Measurements from ENCODE around the gene TIAM2.
"Not testable (repeated sequence)": the region's sequence is repeated elsewhere in the genome, so short reads cannot be mapped to it uniquely, and the experiment has no call there.

The TIAM2 gene

GRCh38 chr6:155264693-155265320 is 269.7 kb downstream of the TIAM2 start:
- no peak for TF ChIP-seq CTCF (IDR thresholded peaks at IDR 0.05; ENCODE audit: insufficient read depth, low read length, missing control alignments)
- DNase-seq (ENCODE audit: low read depth, low spot score): no peak
- POLR2A ChIA-PET: no interaction called here
- H3K4me3 ChIP-seq (ENCODE audit: low read depth, low read length): no peak overlapping the region
- CTCF ChIA-PET: no interaction called here

- ChIA-PET POLR2A (no interaction called here), CTCF (interaction anchor here (5.0 kb wide), 1 partner anchor 88 kb away, joined by 34 read pairs; no protein-coding TSS in a partner anchor)
- TF ChIP-seq CTCF (IDR thresholded peaks at IDR 0.05; ENCODE audit: insufficient read depth, low read length, missing control alignments): no peak
- no peak for DNase-seq (ENCODE audit: low read depth, low spot score)
- H3K4me3 ChIP-seq (ENCODE audit: low read depth, low read length): no peak overlapping the region
These were observed 270.9 kb downstream of the TIAM2 start for GRCh38 chr6:155265843-155266535.

- ChIA-PET POLR2A (no interaction called here), CTCF (interaction anchor here (0.7 to 5.0 kb wide), 12 partner anchors 9 to 399 kb away, joined by 3 to 34 read pairs (median 8); no protein-coding TSS in a partner anchor)
- no peak overlapping the region for H3K4me3 ChIP-seq (ENCODE audit: low read depth, low read length)
- TF ChIP-seq CTCF (IDR thresholded peaks at IDR 0.05; ENCODE audit: insufficient read depth, low read length, missing control alignments): no peak
- no peak for DNase-seq (ENCODE audit: low read depth, low spot score)
These were observed 272.3 kb downstream of the TIAM2 start for GRCh38 chr6:155267411-155267810.

DNA sequence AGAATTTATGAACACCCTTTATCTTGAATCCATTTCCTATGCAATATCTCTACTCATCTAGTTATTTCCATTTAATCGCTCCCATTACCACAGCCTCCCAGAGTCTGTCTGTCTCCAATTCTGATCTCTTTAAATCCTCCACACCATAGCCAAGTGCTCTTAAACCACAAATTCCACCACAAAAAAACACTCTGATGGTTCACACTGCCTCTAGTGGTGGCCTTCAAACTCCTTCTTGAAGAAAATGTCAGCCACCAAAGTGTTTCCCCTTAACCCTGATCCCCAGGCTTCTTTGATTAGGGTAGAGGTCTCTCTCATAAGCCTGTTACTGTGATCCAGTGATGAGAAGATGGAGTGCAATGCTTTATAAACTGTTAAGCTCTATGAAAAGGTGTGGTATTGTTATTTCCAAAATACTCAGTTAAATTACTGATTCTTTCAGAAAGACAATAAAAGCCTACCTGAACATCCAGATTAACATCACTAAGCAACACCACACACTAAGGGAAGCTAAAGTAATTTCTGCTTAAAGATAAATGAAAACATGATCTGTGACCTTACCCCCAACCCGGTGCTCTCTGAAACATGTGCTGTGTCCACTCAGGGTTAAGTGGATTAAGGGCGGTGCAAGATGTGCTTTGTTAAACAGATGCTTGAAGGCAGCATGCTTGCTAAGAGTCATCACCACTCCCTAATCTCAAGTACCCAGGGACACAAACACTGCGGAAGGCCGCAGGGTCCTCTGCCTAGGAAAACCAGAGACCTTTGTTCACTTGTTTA is 273.2 kb downstream of the TIAM2 start:
- POLR2A ChIA-PET: not testable (repeated sequence)
- CTCF ChIA-PET: interaction anchor here (0.6 to 5.0 kb wide), 17 partner anchors 9 to 339 kb away, joined by 3 to 34 read pairs (median 5); no protein-coding TSS in a partner anchor

GRCh38 chr6:155269765-155270164 is 274.6 kb downstream of the TIAM2 start:
- no peak for TF ChIP-seq CTCF (IDR thresholded peaks at IDR 0.05; ENCODE audit: insufficient read depth, low read length, missing control alignments)
- ChIA-PET POLR2A (no interaction called here), CTCF (interaction anchor here (0.5 to 5.0 kb wide), 9 partner anchors 9 to 899 kb away, joined by 3 to 34 read pairs (median 8); no protein-coding TSS in a partner anchor)
- no peak for DNase-seq (ENCODE audit: low read depth, low spot score)
- no peak overlapping the region for H3K4me3 ChIP-seq (ENCODE audit: low read depth, low read length)

More for the DNA sequence above, 273.2 kb downstream of the TIAM2 start:
- not testable (repeated sequence) for DNase-seq (ENCODE audit: low read depth, low spot score); H3K4me3 ChIP-seq (ENCODE audit: low read depth, low read length)
- peak; percentile 53 for TF ChIP-seq CTCF (IDR thresholded peaks at IDR 0.05; ENCODE audit: insufficient read depth, low read length, missing control alignments)

All from AG04449 (cell line).